ENCODE data around the gene SLFNL1. TPM values are rescaled to one million over a fixed set of nuclear protein-coding genes. Genes with fewer than 3 reads are reported as not detected.

Gene SLFNL1
- total RNA-seq, 1 donor from 2014 or later: 1.0 TPM

DNA sequence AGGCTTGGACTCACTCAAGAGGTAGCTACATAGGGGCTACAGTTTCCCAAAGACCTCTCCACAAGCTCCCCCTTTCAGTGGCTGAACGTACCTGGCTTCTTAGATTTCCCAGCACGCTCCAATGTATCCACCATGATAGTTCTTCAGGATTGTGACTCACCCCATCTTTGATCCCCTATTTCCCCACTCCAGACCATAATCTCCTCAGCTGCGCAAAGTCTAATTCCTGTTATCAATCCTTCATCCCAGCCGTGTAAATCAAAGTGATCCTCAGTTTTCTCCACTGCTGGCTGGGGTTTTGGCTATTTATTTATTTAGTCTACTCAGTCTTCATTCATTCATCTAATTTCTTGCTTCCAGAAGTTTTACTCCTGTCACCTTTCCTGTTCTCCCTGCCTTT lies 55.1 kb downstream of the SLFNL1 start:
- H3K4me3 Mint-ChIP-seq (ENCODE audit: low read depth): no peak overlapping the region
- no peak for TF ChIP-seq CTCF (IDR thresholded peaks at IDR 0.05; ENCODE audit: unreplicated experiment)
- H3K9me3 Mint-ChIP-seq (ENCODE audit: low read depth): no peaks in the 10 kb centered on the region
- no peak for DNase-seq (ENCODE audit: low spot score, unreplicated experiment)
- peaks cover 6% of the 10 kb centered on the region for H3K27me3 Mint-ChIP-seq
- H3K4me1 Mint-ChIP-seq (ENCODE audit: low read depth): no peaks in the 10 kb centered on the region
- no peak overlapping the region for H3K27ac Mint-ChIP-seq
- no peaks in the 10 kb centered on the region for H3K36me3 Mint-ChIP-seq (ENCODE audit: insufficient read depth)

Other genes with a start within 250 kb of the SLFNL1 start
- gene KCNQ4, start 237.9 kb downstream of the SLFNL1 start, total RNA-seq: 0.67 and 0.73 TPM in 2 replicates
- 27.8 and 30.8 TPM in 2 replicates for gene CITED4, start 159.4 kb downstream of the SLFNL1 start, total RNA-seq
- 37.6 and 38.5 TPM in 2 replicates for gene CTPS1, start 42.0 kb downstream of the SLFNL1 start, total RNA-seq
- gene SCMH1, start 220.6 kb upstream of the SLFNL1 start, total RNA-seq: 55.4 and 57.6 TPM in 2 replicates

Data from progenitor cell of endocrine pancreas (in vitro differentiated cells).